D341Med (cell line): ENCODE results near the gene JKAMP.
"Not testable (repeated sequence)": the region's sequence is repeated elsewhere in the genome, so short reads cannot be mapped to it uniquely, and the experiment has no call there.

Experiments
- DNase-seq: peaks from one replicate; pipeline ENCODE4 v3.0.0; 2012; ENCODE audit warnings: low spot score

The JKAMP gene, protein sequence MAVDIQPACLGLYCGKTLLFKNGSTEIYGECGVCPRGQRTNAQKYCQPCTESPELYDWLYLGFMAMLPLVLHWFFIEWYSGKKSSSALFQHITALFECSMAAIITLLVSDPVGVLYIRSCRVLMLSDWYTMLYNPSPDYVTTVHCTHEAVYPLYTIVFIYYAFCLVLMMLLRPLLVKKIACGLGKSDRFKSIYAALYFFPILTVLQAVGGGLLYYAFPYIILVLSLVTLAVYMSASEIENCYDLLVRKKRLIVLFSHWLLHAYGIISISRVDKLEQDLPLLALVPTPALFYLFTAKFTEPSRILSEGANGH

DNA sequence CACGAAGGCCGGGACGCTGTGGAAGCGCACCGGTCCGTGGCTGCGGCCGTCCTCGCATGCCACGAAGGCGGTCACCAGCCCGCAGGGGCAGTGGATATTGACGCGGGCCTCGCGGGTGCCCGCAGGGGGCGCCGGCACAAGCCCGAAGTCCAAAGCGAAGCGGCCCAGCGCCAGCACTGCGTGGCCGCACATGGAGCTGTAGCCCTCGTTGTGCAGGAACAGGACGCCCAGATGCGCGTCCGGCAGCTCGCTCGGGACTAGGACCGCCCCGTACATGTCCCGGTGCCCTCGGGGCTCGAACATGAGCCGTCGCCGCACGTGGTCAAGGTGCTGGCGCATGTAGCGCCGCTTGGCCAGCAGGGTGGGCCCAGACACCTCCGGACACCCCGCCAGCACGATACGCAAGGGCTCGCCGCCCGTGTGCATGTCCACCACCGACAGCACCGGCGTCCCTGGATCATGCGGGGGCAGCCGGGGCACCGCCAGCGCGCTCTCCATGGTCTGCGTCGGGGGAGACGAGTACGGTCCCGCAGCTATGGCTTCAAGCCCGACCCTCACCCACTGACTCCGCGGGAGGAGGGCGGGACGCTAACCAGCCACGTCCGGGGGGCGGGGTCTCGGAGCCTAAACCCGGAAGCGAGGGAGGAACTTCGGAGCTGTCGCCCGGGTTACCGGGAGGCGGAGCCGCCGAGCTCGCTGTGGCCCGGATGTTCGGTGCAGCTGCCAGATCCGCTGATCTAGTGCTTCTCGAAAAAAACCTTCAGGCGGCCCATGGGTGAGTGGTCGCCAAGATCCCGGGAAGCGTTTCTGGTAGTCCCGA, at the start of gene JKAMP, which contains the start of gene L3HYPDH:
Gene JKAMP (plus strand): TSS at position 699 of the 820 bp plus-strand sequence. CDS start 73 bp downstream, at position 772.
Gene L3HYPDH (minus strand): TSS at position 590 of the 820 bp plus-strand sequence. CDS start 92 bp downstream, at position 498.
- DNase-seq = peak; percentile 96

GRCh38 chr14:59435101-59435500, 49.2 kb upstream of the JKAMP start:
- DNase-seq = no peak

GRCh38 chr14:59435987-59436386, 48.3 kb upstream of the JKAMP start:
- DNase-seq = no peak

GRCh38 chr14:59438195-59438647, 46.1 kb upstream of the JKAMP start:
- DNase-seq = no peak

- DNase-seq = no peak
These were observed 44.9 kb upstream of the JKAMP start for GRCh38 chr14:59439256-59439965.

- not testable (repeated sequence) for DNase-seq
These were observed 35.6 kb upstream of the JKAMP start for GRCh38 chr14:59448673-59449072.

- DNase-seq = no peak
These were observed 33.6 kb upstream of the JKAMP start for GRCh38 chr14:59450716-59451115.

GRCh38 chr14:59451849-59452248, 32.5 kb upstream of the JKAMP start:
- no peak for DNase-seq

DNA sequence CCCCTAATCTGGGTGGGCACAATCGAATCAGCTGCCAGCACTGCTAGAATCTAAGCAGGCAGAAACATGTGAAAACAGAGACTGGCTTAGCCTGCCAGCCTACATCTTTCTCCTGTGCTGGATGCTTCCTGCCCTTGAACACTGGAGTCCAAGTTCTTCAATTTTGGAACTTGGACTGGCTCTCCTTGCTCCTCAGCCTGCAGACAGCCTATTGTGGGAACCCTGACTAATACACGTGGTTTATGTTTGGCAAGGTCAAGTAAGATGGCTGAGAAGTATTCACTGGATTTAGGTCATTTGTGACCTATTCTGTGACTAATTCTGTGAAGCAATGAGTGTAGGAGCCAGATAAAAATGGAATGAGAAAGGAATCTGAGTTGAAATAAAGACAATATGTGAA, 30.2 kb upstream of the JKAMP start:
- DNase-seq = no peak

GRCh38 chr14:59455411-59455810, 28.9 kb upstream of the JKAMP start:
- no peak for DNase-seq

GRCh38 chr14:59458486-59458885, 25.8 kb upstream of the JKAMP start:
- DNase-seq = no peak

GRCh38 chr14:59460378-59460777, 23.9 kb upstream of the JKAMP start:
- DNase-seq = no peak

DNA sequence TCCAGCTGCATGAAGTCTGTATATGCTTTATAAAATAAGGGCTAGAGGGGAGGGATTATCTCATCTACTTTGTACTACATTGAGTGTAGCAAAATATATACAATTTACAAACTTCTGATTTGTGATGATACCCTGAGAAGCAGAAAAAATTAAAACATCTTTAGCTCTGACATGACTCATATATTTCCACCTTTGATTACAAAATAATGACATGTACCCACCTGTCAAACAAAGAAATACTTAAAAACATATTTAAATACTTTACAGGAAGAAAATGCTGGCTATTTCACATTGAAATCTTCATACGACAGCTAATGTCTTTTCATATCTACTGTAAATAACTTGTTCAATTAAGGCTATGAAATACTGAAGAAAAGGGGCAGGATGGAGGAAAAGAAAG, 22.4 kb upstream of the JKAMP start:
- DNase-seq = no peak

- DNase-seq = peak; percentile 26
These were observed 20.4 kb upstream of the JKAMP start for GRCh38 chr14:59463787-59464485.

GRCh38 chr14:59464486-59465315, 19.6 kb upstream of the JKAMP start:
- DNase-seq = peak; percentile 37

- DNase-seq = no peak
These were observed 18.8 kb upstream of the JKAMP start, which contains the start of gene GPR135 for GRCh38 chr14:59465316-59466135. Gene GPR135, minus strand, starts transcription at chr14:59465380. Its CDS starts 154 bp downstream, at chr14:59465226.

GRCh38 chr14:59474172-59474571, 10.1 kb upstream of the JKAMP start:
- peak; percentile 73 for DNase-seq

GRCh38 chr14:59475709-59476108, 8.6 kb upstream of the JKAMP start:
- DNase-seq = no peak

- DNase-seq = no peak
These were observed 5.8 kb upstream of the JKAMP start for GRCh38 chr14:59478540-59478939.

DNA sequence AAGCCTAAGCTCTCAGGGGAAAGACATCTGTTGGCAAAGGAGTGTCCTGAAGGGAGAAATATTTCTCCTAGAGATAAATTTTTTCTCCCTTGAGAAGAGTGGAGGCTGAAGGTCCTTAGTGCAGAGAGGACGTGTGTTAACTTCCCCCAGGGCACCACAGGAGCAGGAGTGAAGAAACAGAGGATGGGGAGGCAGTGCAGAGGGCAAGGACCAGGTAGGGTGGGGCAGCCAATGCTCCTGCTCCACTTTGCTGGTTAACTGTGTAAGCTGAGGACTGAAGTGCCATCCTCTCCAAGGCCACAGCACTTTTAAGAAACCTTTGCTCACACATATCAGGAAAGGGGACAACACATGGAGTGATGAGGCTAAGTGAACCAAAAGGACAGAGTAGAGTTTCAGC, 4.2 kb upstream of the JKAMP start:
- DNase-seq = no peak
